Right lobe of liver (tissue), 4 donors: ENCODE measurements around the gene GALNS.

Experiments used
- CTCF ChIP-seq, 4 donors: fragments of 200-600 bp in 3 of 4; fragments of 450-650 bp in 1 of 4; IDR thresholded peaks; one replicate each; pipeline versions ENCODE4 v1.5.1 to v1.8.0; 2016 to 2022; ENCODE audit warnings: antibody characterized with exemption in 4 of 4, mild to moderate bottlenecking in 2 of 4
- POLR2A ChIP-seq: fragments of 450-650 bp; IDR thresholded peaks from one replicate; pipeline ENCODE4 v1.6.1; 2017; ENCODE audit warnings: antibody characterized with exemption, mild to moderate bottlenecking
- donor health status: DM: no; HTN: no; CAD: no.
- donor health status: DM: no; HTN: no; CAD: no.
- donor health status: DM: no; HTN: yes; CAD: no.

GRCh38 chr16:88814144-88814502 is 42.6 kb downstream of the GALNS start:
- TF ChIP-seq CTCF (IDR thresholded peaks at IDR 0.05) (no peak), POLR2A (no peak)
